Measurements from ENCODE around the gene WEE1. TPM values are rescaled to one million over a fixed set of nuclear protein-coding genes. Genes with fewer than 3 reads are reported as not detected.

The WEE1 gene
- polyA plus RNA-seq, 2 of the 4 experiments (the other 2 are of a cell fraction): 18.6 to 41.3 TPM

DNA sequence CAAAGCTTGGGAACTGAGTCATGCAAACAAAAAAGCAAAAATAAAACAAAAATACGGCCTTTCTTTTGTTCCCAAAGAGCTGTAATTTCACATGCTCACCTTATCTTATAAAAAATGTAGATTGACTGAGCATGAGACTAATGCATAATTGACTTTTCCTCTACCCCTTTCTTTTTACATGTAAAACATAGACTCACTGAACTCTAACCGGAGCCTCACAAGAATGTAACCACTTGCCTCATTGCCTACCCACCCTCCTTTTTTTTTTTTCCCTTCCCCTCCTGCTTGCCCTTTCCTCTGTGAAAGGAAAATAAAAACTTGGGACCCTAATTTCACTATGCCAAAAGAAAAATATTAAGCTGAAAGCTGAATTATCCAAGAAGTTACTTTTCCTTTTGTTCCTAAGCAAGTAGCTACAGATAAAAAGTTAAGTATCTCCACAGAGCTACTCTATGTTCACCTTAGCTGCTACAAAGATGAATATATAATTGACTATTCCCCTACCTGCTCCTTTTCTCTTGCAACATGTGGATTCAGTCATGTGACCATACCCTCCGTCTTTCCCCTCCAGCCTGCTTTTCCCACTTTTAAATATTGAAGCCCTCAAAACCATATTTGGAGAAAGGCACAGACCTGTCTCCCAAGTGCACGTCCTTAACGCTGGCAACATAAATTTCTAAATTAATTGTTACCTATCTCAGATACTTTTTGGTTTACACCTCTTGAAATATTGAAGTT is 39.6 kb upstream of the WEE1 start:
- H3K4me3 ChIP-seq: no peak overlapping the region
- no peak for DNase-seq (ENCODE audit: low read depth in 1 of 2, low spot score in 1 of 2)
- ChIA-PET CTCF (interaction anchor here (0.6 to 3.4 kb wide), 9 partner anchors 10 to 438 kb away, joined by 3 to 33 read pairs (median 4); partner anchors contain the start of gene WEE1), POLR2A (interaction anchor here (1.0 to 3.1 kb wide), 2 partner anchors 39 to 771 kb away, joined by 3 to 17 read pairs; partner anchors contain the start of genes ADM and WEE1)
- no peak for ATAC-seq
- FAIRE-seq: no peak
- TF ChIP-seq HDAC2 (IDR thresholded peaks at IDR 0.05) (no peak), EP300 (IDR thresholded peaks at IDR 0.05) (no peak)
- peaks cover 28% of the 10 kb centered on the region for H3K4me1 ChIP-seq
- H3K4me2 ChIP-seq: no peak overlapping the region
- WGBS (ENCODE audit: missing lambda C conversion rate): 91% methylated on average over 5 of the region's 5 CpGs
- H3K27ac ChIP-seq: no peak overlapping the region
- H3K9me3 ChIP-seq: no peaks in the 10 kb centered on the region

DNA sequence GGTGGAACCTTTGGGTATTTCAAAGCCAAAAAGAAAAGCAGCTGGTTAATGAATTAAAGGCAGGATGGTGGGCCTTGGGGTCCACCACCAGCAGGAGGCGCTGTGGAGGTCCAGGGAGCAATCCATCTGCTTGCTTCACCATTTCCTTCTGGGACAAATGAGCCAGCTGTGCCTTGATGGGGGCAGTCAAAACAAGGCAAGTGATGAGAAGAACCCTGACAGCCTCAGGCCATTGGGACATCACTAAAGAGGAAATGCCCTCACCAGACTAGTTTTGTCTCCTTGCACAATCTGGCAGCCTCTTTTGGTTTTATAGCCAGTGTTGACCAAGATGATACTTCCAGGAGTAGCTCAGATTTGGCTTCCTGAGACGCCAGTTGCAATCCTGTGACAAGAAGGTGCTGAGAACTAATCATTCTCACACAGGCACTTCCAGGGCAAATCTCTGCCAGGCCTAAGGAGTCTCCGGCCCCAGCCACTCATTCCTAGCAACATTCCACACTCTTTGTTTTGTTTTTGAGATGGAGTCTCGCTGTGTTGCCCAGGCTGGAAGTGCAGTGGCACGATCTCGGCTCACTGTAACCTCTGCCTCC is 38.2 kb upstream of the WEE1 start:
- 76% methylated on average over 6 of the region's 6 CpGs for WGBS (ENCODE audit: missing lambda C conversion rate)
- ATAC-seq: peak; percentile 64 to 74; a peak in 4 of 6 replicates
- Histone ChIP-seq H3K27ac (peak overlapping the region; percentile 19 to 52; a peak in 4 of 6 replicates), H3K9me3 (no peaks in the 10 kb centered on the region), H3K4me3 (no peak overlapping the region), H3K4me2 (no peak overlapping the region; the same call in 2 of the 3 replicates), H3K4me1 (peaks cover 14% of the 10 kb centered on the region)
- POLR2A ChIA-PET: interaction anchor here (1.0 to 3.1 kb wide), 2 partner anchors 38 to 770 kb away, joined by 3 to 17 read pairs; partner anchors contain the start of genes ADM and WEE1
- DNase-seq (ENCODE audit: low read depth in 1 of 2, low spot score in 1 of 2): peak in 1 of 2 experiments; percentile 71
- peak in 1 of 2 experiments; percentile 45; a peak in 1 of 4 replicates for TF ChIP-seq CEBPB (IDR thresholded peaks at IDR 0.05)
- TF ChIP-seq EHMT2 (IDR thresholded peaks at IDR 0.05; ENCODE audit: low read depth): no peak
- TF ChIP-seq FOSL2 (IDR thresholded peaks at IDR 0.05): no peak
- no peak for TF ChIP-seq FOSL2 (CRISPR knock-in tag; IDR thresholded peaks at IDR 0.05)
- peak; percentile 63 to 74 for TF ChIP-seq RAD21 (conservative IDR thresholded peaks at IDR 0.05 in 1 of 2, IDR thresholded peaks at IDR 0.05 in 1 of 2)
- TF ChIP-seq HOXB5 (CRISPR knock-in tag; IDR thresholded peaks at IDR 0.05): no peak
- TF ChIP-seq CTCF (IDR thresholded peaks at IDR 0.05): peak; percentile 85
- TF ChIP-seq SMC3 (IDR thresholded peaks at IDR 0.05): peak; percentile 77
- TF ChIP-seq MYC (IDR thresholded peaks at IDR 0.05; ENCODE audit: borderline replicate concordance, low read length): no peak
- FAIRE-seq: no peak
- CTCF ChIA-PET: interaction anchor here (0.6 to 3.4 kb wide), 25 partner anchors 11 to 1173 kb away, joined by 3 to 33 read pairs (median 4); no protein-coding TSS in a partner anchor

GRCh38 chr11:9538548-9538947 is 34.9 kb upstream of the WEE1 start:
- CTCF ChIA-PET: interaction anchor here (0.6 to 1.6 kb wide), 8 partner anchors 9 to 210 kb away, joined by 3 to 7 read pairs (median 3); no protein-coding TSS in a partner anchor
- no peak overlapping the region for H3K4me3 ChIP-seq
- WGBS (ENCODE audit: missing lambda C conversion rate): 63% methylated on average over 2 of the region's 2 CpGs
- no peaks in the 10 kb centered on the region for H3K9me3 ChIP-seq
- POLR2A ChIA-PET: no interaction called here
- peaks cover 10% of the 10 kb centered on the region for H3K4me1 ChIP-seq
- FAIRE-seq: no peak
- no peak overlapping the region for H3K27ac ChIP-seq
- no peak for DNase-seq (ENCODE audit: low read depth in 1 of 2, low spot score in 1 of 2)
- peak in 1 of 2 experiments; percentile 27; a peak in 2 of 6 replicates for ATAC-seq
- H3K4me2 ChIP-seq: no peak overlapping the region
- TF ChIP-seq JUNB (IDR thresholded peaks at IDR 0.05) (no peak), BCL3 (IDR thresholded peaks at IDR 0.05) (no peak), RFX5 (IDR thresholded peaks at IDR 0.05) (no peak), ZFP36 (IDR thresholded peaks at IDR 0.05; ENCODE audit: borderline replicate concordance, partially characterized antibody) (no peak), REST (IDR thresholded peaks at IDR 0.05) (no peak)
- TF ChIP-seq, protein P1, sequence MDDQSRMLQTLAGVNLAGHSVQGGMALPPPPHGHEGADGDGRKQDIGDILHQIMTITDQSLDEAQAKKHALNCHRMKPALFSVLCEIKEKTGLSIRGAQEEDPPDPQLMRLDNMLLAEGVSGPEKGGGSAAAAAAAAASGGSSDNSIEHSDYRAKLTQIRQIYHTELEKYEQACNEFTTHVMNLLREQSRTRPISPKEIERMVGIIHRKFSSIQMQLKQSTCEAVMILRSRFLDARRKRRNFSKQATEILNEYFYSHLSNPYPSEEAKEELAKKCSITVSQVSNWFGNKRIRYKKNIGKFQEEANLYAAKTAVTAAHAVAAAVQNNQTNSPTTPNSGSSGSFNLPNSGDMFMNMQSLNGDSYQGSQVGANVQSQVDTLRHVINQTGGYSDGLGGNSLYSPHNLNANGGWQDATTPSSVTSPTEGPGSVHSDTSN (IDR thresholded peaks at IDR 0.05): no peak
- TF ChIP-seq, protein P2, sequence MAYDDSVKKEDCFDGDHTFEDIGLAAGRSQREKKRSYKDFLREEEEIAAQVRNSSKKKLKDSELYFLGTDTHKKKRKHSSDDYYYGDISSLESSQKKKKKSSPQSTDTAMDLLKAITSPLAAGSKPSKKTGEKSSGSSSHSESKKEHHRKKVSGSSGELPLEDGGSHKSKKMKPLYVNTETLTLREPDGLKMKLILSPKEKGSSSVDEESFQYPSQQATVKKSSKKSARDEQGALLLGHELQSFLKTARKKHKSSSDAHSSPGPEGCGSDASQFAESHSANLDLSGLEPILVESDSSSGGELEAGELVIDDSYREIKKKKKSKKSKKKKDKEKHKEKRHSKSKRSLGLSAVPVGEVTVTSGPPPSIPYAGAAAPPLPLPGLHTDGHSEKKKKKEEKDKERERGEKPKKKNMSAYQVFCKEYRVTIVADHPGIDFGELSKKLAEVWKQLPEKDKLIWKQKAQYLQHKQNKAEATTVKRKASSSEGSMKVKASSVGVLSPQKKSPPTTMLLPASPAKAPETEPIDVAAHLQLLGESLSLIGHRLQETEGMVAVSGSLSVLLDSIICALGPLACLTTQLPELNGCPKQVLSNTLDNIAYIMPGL (CRISPR knock-in tag; IDR thresholded peaks at IDR 0.05; ENCODE audit: borderline replicate concordance): no peak
- TF ChIP-seq, protein P3, sequence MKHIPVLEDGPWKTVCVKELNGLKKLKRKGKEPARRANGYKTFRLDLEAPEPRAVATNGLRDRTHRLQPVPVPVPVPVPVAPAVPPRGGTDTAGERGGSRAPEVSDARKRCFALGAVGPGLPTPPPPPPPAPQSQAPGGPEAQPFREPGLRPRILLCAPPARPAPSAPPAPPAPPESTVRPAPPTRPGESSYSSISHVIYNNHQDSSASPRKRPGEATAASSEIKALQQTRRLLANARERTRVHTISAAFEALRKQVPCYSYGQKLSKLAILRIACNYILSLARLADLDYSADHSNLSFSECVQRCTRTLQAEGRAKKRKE (CRISPR knock-in tag; IDR thresholded peaks at IDR 0.05; ENCODE audit: low read depth): no peak
